H1 (cell line): Measurements from ENCODE around the gene CEP250. TPM values are rescaled to one million over a fixed set of nuclear protein-coding genes. Genes with fewer than 3 reads are reported as not detected.

ENCODE experiments used
- CTBP2 ChIP-seq: IDR thresholded peaks from 2 replicates; pipeline ENCODE4 v1.7.0; 2011; ENCODE audit warnings: borderline replicate concordance, mild to moderate bottlenecking, moderate library complexity, mixed read lengths, low read length; ENCODE audit not compliant: insufficient read depth, insufficient read length
- KDM4A ChIP-seq: IDR thresholded peaks from one replicate; pipeline ENCODE4 v1.7.1; 2012; ENCODE audit warnings: low read depth, mild to moderate bottlenecking, moderate library complexity, low read length, inconsistent platforms; ENCODE audit not compliant: severe bottlenecking
- NANOG ChIP-seq: IDR thresholded peaks from 2 replicates; pipeline ENCODE4 v1.6.1; 2011; ENCODE audit warnings: low read length, low read depth, mild to moderate bottlenecking, inconsistent platforms; ENCODE audit not compliant: insufficient read depth, poor library complexity, severe bottlenecking
- SP1 ChIP-seq: IDR thresholded peaks from 2 replicates; pipeline ENCODE4 v1.6.1; 2011; ENCODE audit warnings: low read depth, low read length
- SP4 ChIP-seq: IDR thresholded peaks from 2 replicates; pipeline ENCODE4 v1.6.1; 2012; ENCODE audit warnings: low read length, inconsistent platforms
- polyA plus RNA-seq, 7 experiments: library from polyadenylated mRNA; depleted of rRNA in 3 of 7; stranded (reverse) in 5 of 7; unstranded in 2 of 7; fragments of >200 nt in 5 of 7; fragments of 200-250 nt in 2 of 7; gene quantifications; 1 replicate in 5 of 7; 2 replicates in 1 of 7; 4 replicates in 1 of 7; pipeline versions ENCODE4 v1.2.1 to v1.2.3, GENCODE V29; 2011 to 2013; ENCODE audit warnings: missing spikeins in 2 of 7, mixed read lengths in 2 of 7
- total RNA-seq: library from RNA; stranded (reverse); fragmentation: NEBNext Ultra II Directional; extraction: Animal tissue kit (Norgen Biotek cat#: 25700); gene quantifications from 2 replicates; pipeline ENCODE4 v1.2.1, GENCODE V29; 2021
- TF ChIP-seq, protein P1 (sequence below): fragments of 300-600 bp; sonication (generic); IDR thresholded peaks from 2 replicates; pipeline ENCODE4 v1.7.1; 2012; ENCODE audit warnings: low read length, moderate library complexity, mild to moderate bottlenecking, inconsistent platforms; ENCODE audit not compliant: insufficient replicate concordance
- TF ChIP-seq, protein P2 (sequence below): IDR thresholded peaks from 2 replicates; pipeline ENCODE4 v1.6.1; 2011; ENCODE audit warnings: low read length, improper control_type of control experiment

The CEP250 gene
- total and polyA plus RNA-seq, 2 of the 8 experiments (the other 6 are each of a cell fraction or from before 2014, with no cell fraction given) = 2.6 to 33.7 TPM

DNA sequence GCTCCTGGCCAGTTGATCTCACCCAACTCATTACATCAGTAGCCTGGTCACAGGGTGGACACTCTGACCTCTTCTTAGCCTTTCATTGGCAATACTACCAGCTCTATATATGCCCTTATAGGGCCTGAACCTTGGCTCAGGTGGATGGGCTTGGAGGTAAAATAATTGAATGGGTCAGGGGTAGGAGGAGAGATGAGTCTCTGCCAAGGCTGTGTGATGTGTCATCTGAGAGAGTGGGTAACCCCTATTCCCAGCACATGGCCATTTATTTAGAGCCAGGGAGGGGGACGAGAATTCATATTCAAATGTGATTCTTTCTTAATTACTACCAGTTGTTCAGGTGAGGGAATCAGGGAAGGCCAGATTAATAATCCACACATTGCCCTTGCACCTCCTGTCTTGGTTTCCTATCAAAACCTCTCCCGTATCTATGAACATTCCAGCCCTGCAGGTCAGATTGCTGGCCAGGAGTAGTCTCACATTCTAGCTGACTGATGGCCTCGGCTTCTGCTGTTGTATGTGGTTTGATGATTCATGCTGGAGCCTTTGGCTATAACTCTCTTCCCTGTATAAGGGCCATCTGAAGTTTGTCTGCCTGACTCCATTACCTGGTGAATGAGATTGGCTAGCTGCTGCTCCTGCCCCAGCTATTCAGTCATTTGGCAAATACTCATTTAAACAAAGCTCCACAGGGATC lies 60.7 kb downstream of the CEP250 start (continued):
- no peak for TF ChIP-seq KDM4A
- TF ChIP-seq NANOG = no peak
- no peak for TF ChIP-seq CTBP2
- no peak for TF ChIP-seq SP4
- TF ChIP-seq, protein P1, sequence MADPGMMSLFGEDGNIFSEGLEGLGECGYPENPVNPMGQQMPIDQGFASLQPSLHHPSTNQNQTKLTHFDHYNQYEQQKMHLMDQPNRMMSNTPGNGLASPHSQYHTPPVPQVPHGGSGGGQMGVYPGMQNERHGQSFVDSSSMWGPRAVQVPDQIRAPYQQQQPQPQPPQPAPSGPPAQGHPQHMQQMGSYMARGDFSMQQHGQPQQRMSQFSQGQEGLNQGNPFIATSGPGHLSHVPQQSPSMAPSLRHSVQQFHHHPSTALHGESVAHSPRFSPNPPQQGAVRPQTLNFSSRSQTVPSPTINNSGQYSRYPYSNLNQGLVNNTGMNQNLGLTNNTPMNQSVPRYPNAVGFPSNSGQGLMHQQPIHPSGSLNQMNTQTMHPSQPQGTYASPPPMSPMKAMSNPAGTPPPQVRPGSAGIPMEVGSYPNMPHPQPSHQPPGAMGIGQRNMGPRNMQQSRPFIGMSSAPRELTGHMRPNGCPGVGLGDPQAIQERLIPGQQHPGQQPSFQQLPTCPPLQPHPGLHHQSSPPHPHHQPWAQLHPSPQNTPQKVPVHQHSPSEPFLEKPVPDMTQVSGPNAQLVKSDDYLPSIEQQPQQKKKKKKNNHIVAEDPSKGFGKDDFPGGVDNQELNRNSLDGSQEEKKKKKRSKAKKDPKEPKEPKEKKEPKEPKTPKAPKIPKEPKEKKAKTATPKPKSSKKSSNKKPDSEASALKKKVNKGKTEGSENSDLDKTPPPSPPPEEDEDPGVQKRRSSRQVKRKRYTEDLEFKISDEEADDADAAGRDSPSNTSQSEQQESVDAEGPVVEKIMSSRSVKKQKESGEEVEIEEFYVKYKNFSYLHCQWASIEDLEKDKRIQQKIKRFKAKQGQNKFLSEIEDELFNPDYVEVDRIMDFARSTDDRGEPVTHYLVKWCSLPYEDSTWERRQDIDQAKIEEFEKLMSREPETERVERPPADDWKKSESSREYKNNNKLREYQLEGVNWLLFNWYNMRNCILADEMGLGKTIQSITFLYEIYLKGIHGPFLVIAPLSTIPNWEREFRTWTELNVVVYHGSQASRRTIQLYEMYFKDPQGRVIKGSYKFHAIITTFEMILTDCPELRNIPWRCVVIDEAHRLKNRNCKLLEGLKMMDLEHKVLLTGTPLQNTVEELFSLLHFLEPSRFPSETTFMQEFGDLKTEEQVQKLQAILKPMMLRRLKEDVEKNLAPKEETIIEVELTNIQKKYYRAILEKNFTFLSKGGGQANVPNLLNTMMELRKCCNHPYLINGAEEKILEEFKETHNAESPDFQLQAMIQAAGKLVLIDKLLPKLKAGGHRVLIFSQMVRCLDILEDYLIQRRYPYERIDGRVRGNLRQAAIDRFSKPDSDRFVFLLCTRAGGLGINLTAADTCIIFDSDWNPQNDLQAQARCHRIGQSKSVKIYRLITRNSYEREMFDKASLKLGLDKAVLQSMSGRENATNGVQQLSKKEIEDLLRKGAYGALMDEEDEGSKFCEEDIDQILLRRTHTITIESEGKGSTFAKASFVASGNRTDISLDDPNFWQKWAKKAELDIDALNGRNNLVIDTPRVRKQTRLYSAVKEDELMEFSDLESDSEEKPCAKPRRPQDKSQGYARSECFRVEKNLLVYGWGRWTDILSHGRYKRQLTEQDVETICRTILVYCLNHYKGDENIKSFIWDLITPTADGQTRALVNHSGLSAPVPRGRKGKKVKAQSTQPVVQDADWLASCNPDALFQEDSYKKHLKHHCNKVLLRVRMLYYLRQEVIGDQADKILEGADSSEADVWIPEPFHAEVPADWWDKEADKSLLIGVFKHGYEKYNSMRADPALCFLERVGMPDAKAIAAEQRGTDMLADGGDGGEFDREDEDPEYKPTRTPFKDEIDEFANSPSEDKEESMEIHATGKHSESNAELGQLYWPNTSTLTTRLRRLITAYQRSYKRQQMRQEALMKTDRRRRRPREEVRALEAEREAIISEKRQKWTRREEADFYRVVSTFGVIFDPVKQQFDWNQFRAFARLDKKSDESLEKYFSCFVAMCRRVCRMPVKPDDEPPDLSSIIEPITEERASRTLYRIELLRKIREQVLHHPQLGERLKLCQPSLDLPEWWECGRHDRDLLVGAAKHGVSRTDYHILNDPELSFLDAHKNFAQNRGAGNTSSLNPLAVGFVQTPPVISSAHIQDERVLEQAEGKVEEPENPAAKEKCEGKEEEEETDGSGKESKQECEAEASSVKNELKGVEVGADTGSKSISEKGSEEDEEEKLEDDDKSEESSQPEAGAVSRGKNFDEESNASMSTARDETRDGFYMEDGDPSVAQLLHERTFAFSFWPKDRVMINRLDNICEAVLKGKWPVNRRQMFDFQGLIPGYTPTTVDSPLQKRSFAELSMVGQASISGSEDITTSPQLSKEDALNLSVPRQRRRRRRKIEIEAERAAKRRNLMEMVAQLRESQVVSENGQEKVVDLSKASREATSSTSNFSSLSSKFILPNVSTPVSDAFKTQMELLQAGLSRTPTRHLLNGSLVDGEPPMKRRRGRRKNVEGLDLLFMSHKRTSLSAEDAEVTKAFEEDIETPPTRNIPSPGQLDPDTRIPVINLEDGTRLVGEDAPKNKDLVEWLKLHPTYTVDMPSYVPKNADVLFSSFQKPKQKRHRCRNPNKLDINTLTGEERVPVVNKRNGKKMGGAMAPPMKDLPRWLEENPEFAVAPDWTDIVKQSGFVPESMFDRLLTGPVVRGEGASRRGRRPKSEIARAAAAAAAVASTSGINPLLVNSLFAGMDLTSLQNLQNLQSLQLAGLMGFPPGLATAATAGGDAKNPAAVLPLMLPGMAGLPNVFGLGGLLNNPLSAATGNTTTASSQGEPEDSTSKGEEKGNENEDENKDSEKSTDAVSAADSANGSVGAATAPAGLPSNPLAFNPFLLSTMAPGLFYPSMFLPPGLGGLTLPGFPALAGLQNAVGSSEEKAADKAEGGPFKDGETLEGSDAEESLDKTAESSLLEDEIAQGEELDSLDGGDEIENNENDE = no peak
- no peak for TF ChIP-seq SP1
- TF ChIP-seq, protein P2, sequence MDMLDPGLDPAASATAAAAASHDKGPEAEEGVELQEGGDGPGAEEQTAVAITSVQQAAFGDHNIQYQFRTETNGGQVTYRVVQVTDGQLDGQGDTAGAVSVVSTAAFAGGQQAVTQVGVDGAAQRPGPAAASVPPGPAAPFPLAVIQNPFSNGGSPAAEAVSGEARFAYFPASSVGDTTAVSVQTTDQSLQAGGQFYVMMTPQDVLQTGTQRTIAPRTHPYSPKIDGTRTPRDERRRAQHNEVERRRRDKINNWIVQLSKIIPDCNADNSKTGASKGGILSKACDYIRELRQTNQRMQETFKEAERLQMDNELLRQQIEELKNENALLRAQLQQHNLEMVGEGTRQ = no peak
